ENCODE results near the gene TPM1. TPM values are rescaled to one million over a fixed set of nuclear protein-coding genes. Genes with fewer than 3 reads are reported as not detected.

TPM1 gene
- total RNA-seq, 4 donors from 2014 or later, result 167 to 702 (median 252) TPM

DNA sequence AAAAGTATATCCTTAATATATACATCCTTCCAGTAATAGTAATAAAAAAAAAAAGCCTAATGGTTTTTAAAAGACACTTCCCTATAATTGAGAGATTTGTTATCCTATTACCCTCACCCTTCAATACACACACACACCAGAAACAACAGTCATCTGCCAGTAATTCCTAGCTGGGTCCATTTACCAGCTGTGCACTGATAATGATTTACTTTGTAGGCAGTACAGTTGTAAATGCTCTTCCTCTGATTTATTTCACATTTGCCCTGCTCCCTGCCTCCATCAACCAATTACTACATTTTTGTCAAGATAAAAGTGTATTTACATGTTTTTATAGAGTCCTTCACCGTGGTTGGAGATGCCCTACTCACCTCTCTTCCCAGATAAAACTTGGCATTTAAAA lies 12.4 kb downstream of the TPM1 start:
- TF ChIP-seq, protein P1, sequence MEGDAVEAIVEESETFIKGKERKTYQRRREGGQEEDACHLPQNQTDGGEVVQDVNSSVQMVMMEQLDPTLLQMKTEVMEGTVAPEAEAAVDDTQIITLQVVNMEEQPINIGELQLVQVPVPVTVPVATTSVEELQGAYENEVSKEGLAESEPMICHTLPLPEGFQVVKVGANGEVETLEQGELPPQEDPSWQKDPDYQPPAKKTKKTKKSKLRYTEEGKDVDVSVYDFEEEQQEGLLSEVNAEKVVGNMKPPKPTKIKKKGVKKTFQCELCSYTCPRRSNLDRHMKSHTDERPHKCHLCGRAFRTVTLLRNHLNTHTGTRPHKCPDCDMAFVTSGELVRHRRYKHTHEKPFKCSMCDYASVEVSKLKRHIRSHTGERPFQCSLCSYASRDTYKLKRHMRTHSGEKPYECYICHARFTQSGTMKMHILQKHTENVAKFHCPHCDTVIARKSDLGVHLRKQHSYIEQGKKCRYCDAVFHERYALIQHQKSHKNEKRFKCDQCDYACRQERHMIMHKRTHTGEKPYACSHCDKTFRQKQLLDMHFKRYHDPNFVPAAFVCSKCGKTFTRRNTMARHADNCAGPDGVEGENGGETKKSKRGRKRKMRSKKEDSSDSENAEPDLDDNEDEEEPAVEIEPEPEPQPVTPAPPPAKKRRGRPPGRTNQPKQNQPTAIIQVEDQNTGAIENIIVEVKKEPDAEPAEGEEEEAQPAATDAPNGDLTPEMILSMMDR (IDR thresholded peaks at IDR 0.05), result no peak
- ATAC-seq (ENCODE audit: low FRiP score) (no peak), DNase-seq (ENCODE audit: low spot score) (no peak)

DNA sequence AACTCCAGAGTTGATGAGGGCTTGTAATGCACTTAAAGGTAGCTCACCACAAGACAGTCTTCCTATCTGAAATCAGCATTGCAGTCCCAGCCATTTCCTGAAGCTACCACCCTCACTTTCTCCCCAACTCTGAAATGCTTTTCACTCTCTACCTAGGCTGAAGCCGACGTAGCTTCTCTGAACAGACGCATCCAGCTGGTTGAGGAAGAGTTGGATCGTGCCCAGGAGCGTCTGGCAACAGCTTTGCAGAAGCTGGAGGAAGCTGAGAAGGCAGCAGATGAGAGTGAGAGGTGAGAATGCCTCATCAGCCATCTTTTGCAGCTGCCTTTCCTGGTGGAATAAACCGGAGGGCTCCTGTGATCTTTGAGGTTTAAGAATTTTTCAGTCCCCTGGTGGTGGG lies 14.3 kb downstream of the TPM1 start:
- TF ChIP-seq, protein P1 (IDR thresholded peaks at IDR 0.05), result no peak
- ATAC-seq (ENCODE audit: low FRiP score) (no peak), DNase-seq (ENCODE audit: low spot score) (no peak)

- no peak for ATAC-seq (ENCODE audit: low FRiP score)
- TF ChIP-seq, protein P1 (IDR thresholded peaks at IDR 0.05), result no peak
- DNase-seq (ENCODE audit: low spot score), result no peak
Measured at GRCh38 chr15:63057468-63058345, 15.2 kb downstream of the TPM1 start.

DNA sequence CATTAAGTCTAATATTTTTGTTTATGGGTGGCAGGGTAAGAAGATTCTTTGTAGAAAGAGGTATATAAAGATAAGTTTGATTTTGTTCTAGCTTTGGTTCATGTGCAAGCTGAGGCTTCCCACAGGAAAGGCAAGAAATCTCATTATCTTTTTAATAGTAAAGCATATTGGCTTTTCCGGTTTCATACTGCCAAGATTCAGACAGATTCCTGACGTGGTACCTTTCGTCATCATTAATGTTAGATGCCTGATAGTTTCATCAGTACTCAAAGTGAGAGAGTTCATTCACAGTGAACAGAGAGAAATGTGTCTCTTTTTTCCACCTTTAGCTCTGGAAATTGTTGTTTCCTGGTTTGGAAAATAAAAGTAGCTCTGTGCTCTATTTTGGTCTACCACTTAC lies 16.5 kb downstream of the TPM1 start:
- DNase-seq (ENCODE audit: low spot score), result no peak
- no peak for ATAC-seq (ENCODE audit: low FRiP score)
- TF ChIP-seq, protein P1 (IDR thresholded peaks at IDR 0.05), result no peak

- TF ChIP-seq, protein P1 (IDR thresholded peaks at IDR 0.05), result no peak
- no peak for ATAC-seq (ENCODE audit: low FRiP score)
- DNase-seq (ENCODE audit: low spot score), result no peak
Measured at GRCh38 chr15:63059573-63060216, 17.1 kb downstream of the TPM1 start.

DNA sequence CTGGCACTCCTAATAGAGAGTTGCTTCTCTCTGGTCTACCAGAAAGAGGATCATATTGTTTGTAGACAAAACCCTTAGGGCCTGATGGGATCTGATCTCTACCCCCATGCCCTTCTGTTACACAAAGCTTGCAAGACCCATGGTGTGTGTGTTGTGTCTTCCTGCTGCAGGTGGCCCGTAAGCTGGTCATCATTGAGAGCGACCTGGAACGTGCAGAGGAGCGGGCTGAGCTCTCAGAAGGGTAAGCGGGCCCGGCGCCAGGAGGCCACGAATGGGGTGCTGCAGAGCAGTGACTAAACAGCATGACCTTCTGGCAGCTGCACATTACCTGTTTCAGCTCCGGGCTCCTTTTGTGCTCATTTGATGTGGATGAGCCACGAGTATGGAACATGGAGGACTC lies 18.2 kb downstream of the TPM1 start:
- no peak for ATAC-seq (ENCODE audit: low FRiP score)
- DNase-seq (ENCODE audit: low spot score), result no peak
- TF ChIP-seq, protein P1 (IDR thresholded peaks at IDR 0.05), result no peak
